Adrenal gland (tissue), 12 donors: ENCODE data around the gene MTHFD1. TPM values are rescaled to one million over a fixed set of nuclear protein-coding genes. Genes with fewer than 3 reads are reported as not detected.

Source experiments
- DNase-seq, 7 donors: peaks; one replicate each; pipeline ENCODE4 v3.0.0-alpha.2; 2019 to 2020
- H3K27ac ChIP-seq, 5 donors: fragments of 200-600 bp; sonication (generic) in 4 of 5; 1 replicate in 3 of 5; 2 replicates in 2 of 5; pipeline versions ENCODE4 v1.5.1 to v1.8.0; 2016 to 2020; ENCODE audit warnings: mild to moderate bottlenecking in 1 of 5
- H3K27me3 ChIP-seq: fragments of 200-600 bp; 2 replicates; pipeline ENCODE4 v1.8.0; 2021
- H3K36me3 ChIP-seq, 2 donors: fragments of 200-600 bp; replicated peaks in 1 of 2; 1 replicate in 1 of 2; 2 replicates in 1 of 2; pipeline versions ENCODE4 v1.5.1 to v1.8.0; 2018 to 2022
- H3K4me1 ChIP-seq, 2 donors: fragments of 200-600 bp; replicated peaks in 1 of 2; 1 replicate in 1 of 2; 2 replicates in 1 of 2; pipeline versions ENCODE4 v1.5.1 to v1.8.0; 2018 to 2021
- H3K4me3 ChIP-seq, 4 donors: fragments of 200-600 bp; sonication (generic) in 3 of 4; one replicate each; pipeline ENCODE4 v1.5.1; 2016 to 2018
- H3K9me3 ChIP-seq, 3 donors: fragments of 200-600 bp; sonication (generic) in 1 of 3; replicated peaks in 1 of 3; 1 replicate in 2 of 3; 2 replicates in 1 of 3; pipeline versions ENCODE4 v1.5.1 to v1.8.0; 2016 to 2021
- POLR2A ChIP-seq, 2 donors: fragments of 450-650 bp; IDR thresholded peaks; one replicate each; pipeline ENCODE4 v1.6.1; 2017; ENCODE audit warnings: antibody characterized with exemption in 2 of 2, mild to moderate bottlenecking in 2 of 2, moderate library complexity in 1 of 2
- WGBS, 4 donors: extraction: QIAGEN DNeasy Blood & Tissue Kit in 2 of 4; methylation state at CpG; one replicate each; pipeline versions ENCODE4 v1.1.5 to v1.1.7; 2013 to 2017; 5-methylcytosine and 5-hydroxymethylcytosine counted together
- intact Hi-C, 2 donors: fragments of 100-400 bp; cut with DNase I; formaldehyde crosslinking; loops; one replicate each; pipeline versions ENCODE4 v1.14.1 to v1.15.0; 2022 to 2023
- polyA plus RNA-seq, 3 donors: library from polyadenylated mRNA; stranded (reverse); fragments of 200-250 nt in 2 of 3; fragments of 350-450 nt in 1 of 3; fragmentation: Illumina TruSeq in 1 of 3; extraction: RNeasy Lipid Tissue Mini Kit (QIAGEN cat#74804) in 1 of 3; gene quantifications; one replicate each; pipeline ENCODE4 v1.2.3, GENCODE V29; 2013 to 2014
- total RNA-seq, 9 donors: library from RNA; depleted of rRNA in 4 of 9; stranded (reverse); fragments of >200 nt in 4 of 9; fragments of 120-200 nt in 1 of 9; fragmentation: NEBNext Ultra II Directional in 1 of 9; extraction: Animal tissue kit (Norgen Biotek cat#: 25700) in 1 of 9; gene quantifications; one replicate each; pipeline versions ENCODE4 v1.1.0 to v1.2.4, GENCODE V29; 2013 to 2023
- TF ChIP-seq, protein P1 (sequence below), 6 experiments: fragments of 450-650 bp in 4 of 6; fragments of 200-600 bp in 2 of 6; sonication (generic) in 1 of 6; IDR thresholded peaks; 1 replicate in 5 of 6; 2 replicates in 1 of 6; pipeline versions ENCODE4 v1.5.1 to v1.8.0; 2016 to 2021; ENCODE audit warnings: antibody characterized with exemption in 6 of 6, mild to moderate bottlenecking in 2 of 6, moderate library complexity in 1 of 6
- donor health status: healthy with polysubstance abuse.
- donor health status: Bipolar disorder and iron deficiency.
- donor health status: DM: yes; HTN: yes; CAD: no.
- donor health status: DM: no; HTN: no; CAD: no.
- donor health status: DM: no; HTN: no; CAD: no.
- donor health status: DM: yes; HTN: yes; CAD: no.

Gene MTHFD1
- total and polyA plus RNA-seq, 12 donors: 14.9 to 66.4 (median 38.0) TPM

DNA sequence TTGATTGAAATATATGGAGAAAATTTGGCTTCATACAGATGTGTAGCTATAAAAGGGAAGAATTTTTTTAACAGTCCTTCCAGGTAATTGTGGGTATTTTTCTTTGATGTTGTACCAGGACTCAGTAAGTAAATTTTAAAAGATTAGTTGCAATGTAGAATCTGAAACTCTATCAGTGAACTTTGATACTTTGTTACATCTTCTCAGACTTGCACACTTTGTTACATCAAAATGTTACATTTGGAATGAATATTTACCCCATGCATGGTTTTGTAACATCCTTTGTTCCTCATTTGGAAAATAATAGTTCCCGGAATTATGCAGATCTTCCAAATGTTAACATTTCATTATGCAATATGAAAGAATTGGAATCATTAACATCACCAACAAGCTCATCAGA lies 13.8 kb downstream of the MTHFD1 start:
- intact Hi-C loops: no loop called here
- Histone ChIP-seq H3K27ac (no peak overlapping the region), H3K36me3 (no peaks in the 10 kb centered on the region), H3K4me3 (no peak overlapping the region), H3K9me3 (no peaks in the 10 kb centered on the region), H3K27me3 (no peaks in the 10 kb centered on the region), H3K4me1 (no peaks in the 10 kb centered on the region)
- no peak for DNase-seq
- WGBS, 4 donors: 77 to 88% (median 86%) methylated on average over 1 of the region's 1 CpG
- no peak for TF ChIP-seq POLR2A (IDR thresholded peaks at IDR 0.05)
- TF ChIP-seq, protein P1, sequence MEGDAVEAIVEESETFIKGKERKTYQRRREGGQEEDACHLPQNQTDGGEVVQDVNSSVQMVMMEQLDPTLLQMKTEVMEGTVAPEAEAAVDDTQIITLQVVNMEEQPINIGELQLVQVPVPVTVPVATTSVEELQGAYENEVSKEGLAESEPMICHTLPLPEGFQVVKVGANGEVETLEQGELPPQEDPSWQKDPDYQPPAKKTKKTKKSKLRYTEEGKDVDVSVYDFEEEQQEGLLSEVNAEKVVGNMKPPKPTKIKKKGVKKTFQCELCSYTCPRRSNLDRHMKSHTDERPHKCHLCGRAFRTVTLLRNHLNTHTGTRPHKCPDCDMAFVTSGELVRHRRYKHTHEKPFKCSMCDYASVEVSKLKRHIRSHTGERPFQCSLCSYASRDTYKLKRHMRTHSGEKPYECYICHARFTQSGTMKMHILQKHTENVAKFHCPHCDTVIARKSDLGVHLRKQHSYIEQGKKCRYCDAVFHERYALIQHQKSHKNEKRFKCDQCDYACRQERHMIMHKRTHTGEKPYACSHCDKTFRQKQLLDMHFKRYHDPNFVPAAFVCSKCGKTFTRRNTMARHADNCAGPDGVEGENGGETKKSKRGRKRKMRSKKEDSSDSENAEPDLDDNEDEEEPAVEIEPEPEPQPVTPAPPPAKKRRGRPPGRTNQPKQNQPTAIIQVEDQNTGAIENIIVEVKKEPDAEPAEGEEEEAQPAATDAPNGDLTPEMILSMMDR (IDR thresholded peaks at IDR 0.05): no peak

DNA sequence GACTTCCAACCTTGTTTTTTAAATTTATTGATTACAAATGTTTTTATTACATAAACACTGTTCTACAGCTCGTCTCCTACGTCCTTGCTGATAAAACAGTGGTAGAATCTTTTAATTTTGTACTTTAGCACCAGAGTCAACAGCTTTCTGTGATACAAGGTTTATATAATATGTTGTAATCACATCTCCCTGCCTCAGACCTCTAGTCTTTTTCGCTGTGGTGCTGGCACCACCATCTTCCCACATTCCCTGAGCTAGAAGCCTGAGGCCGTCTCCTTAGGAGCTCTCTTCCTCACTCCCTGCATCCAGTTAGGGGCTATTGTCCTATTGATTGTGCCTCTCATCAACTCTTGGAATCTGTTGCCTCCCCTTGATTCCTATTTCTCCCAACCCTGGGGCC lies 17.1 kb downstream of the MTHFD1 start:
- no peaks in the 10 kb centered on the region for H3K9me3 ChIP-seq
- no peak overlapping the region for H3K27ac ChIP-seq
- no peaks in the 10 kb centered on the region for H3K27me3 ChIP-seq
- no peaks in the 10 kb centered on the region for H3K4me1 ChIP-seq
- intact Hi-C loops: no loop called here
- no peaks in the 10 kb centered on the region for H3K36me3 ChIP-seq
- 82 to 92% (median 89%) methylated on average over 4 of the region's 4 CpGs for WGBS, 4 donors
- TF ChIP-seq POLR2A (IDR thresholded peaks at IDR 0.05): no peak
- TF ChIP-seq, protein P1 (IDR thresholded peaks at IDR 0.05): no peak
- DNase-seq: no peak
- no peak overlapping the region for H3K4me3 ChIP-seq

DNA sequence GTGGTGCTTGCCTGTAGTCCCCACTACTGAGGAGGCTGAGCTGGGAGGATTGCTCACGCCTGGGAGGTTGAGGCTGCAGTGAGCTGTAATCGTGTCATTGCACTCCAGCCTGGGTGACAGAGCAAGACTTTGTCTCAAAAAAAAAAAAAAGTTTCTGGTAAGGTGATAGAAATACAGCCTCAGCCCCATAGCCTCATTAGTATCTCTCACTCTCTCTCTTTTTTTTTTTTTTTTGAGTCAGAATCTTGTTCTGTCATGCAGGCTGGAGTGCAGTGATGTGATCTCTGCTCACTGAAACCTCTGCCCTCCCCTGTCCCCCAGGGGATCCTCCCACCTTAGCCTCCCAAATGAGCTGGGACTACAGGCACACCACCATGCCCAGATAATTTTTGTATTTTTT lies 19.2 kb downstream of the MTHFD1 start:
- intact Hi-C loops: no loop called here
- Histone ChIP-seq H3K27me3 (no peaks in the 10 kb centered on the region), H3K36me3 (no peaks in the 10 kb centered on the region), H3K27ac (no peak overlapping the region), H3K4me1 (no peaks in the 10 kb centered on the region), H3K9me3 (no peaks in the 10 kb centered on the region), H3K4me3 (no peak overlapping the region)
- no peak for DNase-seq
- TF ChIP-seq, protein P1 (IDR thresholded peaks at IDR 0.05): no peak
- TF ChIP-seq POLR2A (IDR thresholded peaks at IDR 0.05): no peak
- WGBS, 4 donors: 96 to 100% (median 100%) methylated on average over 2 of the region's 2 CpGs

DNA sequence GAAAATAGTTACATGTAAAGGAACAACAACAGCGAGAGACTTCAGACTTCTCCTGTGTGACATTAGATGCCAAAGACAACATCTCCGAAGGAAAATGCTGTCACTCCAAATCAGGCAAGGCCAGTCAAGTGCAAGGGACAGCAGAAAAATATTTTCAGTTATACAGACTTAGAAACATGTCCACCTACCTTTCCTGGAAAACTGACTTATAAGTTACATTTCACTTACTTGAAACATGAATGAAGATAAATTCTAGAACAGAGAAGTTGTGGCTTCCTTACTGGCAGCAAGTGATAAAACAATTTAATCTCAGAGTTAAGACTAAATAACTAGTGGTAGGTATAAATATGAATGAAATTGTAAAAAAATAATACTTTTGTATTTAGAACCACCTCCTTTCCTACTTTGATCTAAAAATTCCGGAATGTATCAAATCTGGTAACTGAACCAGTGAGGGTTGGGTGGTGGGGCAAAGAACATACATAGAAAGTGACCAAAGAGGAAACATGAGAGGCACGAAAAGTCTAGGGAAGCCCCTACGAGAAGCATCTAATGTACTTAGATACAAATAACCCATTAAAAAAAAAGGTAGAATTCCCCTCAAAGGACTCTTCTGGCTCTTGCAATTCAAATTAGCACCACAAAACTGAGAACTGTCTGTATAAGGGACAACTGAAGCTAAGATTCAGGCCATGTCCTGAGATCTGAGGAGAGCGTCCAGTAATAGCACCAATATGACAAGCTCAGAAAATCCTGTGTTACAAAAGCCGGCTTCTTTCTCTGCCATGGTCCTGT lies 21.2 kb downstream of the MTHFD1 start:
- H3K27me3 ChIP-seq: no peaks in the 10 kb centered on the region
- no peak for TF ChIP-seq POLR2A (IDR thresholded peaks at IDR 0.05)
- TF ChIP-seq, protein P1 (IDR thresholded peaks at IDR 0.05): no peak
- WGBS, 4 donors: 90 to 93% (median 91%) methylated on average over 7 of the region's 7 CpGs
- H3K9me3 ChIP-seq: no peaks in the 10 kb centered on the region
- H3K4me1 ChIP-seq: no peaks in the 10 kb centered on the region
- H3K36me3 ChIP-seq: no peaks in the 10 kb centered on the region
- intact Hi-C loops: no loop called here
- no peak overlapping the region for H3K27ac ChIP-seq
- DNase-seq: no peak
- no peak overlapping the region for H3K4me3 ChIP-seq
